T-helper 1 cell treated with Interleukin-12 subunit alpha and Interleukin-12 subunit beta and Interleukin-4 antibody, amounts not matched to agents 30 ng/mL and 1 ng/mL, for 36 hours (primary cell): ENCODE results near the gene WASL. TPM values are rescaled to one million over a fixed set of nuclear protein-coding genes. Genes with fewer than 3 reads are reported as not detected.
"Not testable (repeated sequence)": the region's sequence is repeated elsewhere in the genome, so short reads cannot be mapped to it uniquely, and the experiment has no call there.

Experiments
- intact Hi-C: fragments of 100-400 bp; cut with micrococcal nuclease; formaldehyde crosslinking; loops from one replicate; pipeline ENCODE4 v1.15.1; 2024
- total RNA-seq: library from RNA; stranded (reverse); gene quantifications from 2 replicates; pipeline ENCODE4 v1.2.3, GENCODE V29; 2022

The WASL gene
- total RNA-seq, 1 donor from 2014 or later = 8.5 TPM

DNA sequence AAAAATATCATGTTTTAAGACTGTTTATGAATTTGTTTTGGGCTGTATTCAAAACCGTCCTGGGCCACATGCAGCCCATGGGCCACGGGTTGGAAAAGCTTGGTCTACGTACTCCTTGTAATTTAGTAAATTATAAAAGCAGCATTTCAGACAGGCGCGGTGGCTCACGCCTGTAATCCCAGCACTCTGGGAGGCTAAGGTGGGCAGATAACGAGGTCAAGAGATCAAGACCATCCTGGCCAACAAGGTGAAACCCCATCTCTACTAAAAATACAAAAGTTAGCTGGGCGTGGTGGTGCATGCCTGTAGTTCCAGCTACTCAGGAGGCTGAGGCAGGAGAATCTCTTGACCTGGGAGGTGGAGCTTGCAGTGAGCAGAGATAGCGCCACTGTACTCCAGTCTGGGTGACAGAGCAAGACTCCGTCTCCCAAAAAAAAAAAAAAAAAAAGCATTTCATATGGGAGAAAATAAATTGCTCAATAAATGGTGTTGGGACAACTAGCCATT is 11.6 kb downstream of the WASL start:
- intact Hi-C loops = not testable (repeated sequence)

DNA sequence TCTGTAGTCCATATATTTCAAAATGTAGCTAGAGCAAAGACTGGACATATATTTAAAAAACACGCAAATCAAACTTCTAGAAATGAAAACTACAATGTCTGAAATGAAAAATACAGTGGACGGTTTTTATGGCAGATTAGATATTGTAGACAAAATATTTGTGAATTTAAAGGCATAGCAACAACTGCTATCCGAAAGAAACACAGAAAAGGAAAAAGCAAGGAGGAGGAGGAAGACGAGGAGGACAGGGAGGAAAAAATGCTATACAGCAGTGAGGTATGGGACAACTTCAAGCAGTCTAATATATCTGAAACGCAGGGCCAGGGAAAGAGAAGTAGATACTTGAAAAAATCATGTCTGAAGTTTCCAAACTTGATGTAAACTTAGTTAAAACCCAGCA is 13.3 kb downstream of the WASL start:
- intact Hi-C loops = no loop called here

DNA sequence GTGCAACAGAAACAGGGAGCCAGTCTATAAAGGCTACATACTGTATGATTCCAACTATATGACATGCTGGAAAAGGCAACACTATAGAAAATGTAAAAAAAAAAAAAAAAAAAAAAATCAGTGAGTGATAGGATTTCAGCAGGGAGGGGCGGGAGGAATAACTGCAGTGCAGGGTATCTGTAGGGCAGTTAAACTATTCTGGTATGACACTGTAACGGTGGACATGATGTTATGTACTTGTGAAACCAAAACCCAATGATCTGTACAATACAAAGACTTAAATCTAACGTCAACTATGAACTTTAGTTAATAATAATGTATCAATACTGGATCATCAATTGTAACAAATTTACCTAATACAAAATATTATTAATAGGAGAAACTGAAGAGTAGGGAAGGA is 14.3 kb downstream of the WASL start:
- intact Hi-C loops = no loop called here

DNA sequence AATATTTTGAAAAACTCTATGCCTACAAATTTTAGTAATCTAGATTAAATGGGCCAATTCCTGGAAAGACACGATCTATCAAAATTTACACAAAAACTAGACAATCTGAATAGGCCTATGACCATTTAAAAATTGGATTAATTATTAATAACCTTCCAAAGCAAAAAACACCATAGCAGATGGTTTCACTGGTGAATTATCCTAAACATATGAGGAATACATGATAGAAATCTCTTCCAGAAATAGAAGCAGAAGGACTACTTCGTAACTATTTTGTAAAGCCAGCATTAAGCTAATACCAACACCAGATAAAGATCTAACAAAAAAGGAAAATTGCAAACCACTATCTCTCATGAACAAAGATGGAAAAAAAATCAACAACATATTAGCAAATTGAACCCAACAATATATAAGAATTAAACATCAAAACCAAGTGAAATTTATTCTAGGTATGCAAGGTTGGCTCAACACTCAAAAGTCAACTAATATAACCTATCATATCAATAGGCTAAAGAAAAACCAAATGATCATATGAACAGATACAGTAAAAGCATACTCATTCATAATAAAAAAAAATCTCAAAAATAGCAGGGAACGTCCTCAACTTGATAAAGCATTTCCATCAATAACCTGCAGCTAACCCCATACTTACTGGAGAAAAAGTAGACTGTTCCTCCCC is 16.3 kb downstream of the WASL start:
- intact Hi-C loops = no loop called here

DNA sequence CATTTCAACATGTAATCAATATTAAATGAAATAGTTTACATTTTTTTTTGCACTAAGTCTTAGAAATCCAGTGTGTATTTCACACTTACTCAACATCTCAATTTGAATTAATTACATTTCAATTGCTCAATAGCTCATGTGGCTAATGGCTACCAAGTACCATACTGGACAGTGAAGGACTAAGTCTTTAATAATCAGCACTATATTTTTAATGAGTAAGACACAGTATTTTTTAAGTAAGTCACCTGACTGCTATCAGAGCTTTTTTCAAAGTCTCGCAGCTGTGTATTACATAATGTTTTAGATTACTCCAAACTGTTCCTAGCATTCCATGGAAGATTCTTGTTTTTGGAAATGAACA is 19.6 kb downstream of the WASL start:
- intact Hi-C loops = no loop called here

DNA sequence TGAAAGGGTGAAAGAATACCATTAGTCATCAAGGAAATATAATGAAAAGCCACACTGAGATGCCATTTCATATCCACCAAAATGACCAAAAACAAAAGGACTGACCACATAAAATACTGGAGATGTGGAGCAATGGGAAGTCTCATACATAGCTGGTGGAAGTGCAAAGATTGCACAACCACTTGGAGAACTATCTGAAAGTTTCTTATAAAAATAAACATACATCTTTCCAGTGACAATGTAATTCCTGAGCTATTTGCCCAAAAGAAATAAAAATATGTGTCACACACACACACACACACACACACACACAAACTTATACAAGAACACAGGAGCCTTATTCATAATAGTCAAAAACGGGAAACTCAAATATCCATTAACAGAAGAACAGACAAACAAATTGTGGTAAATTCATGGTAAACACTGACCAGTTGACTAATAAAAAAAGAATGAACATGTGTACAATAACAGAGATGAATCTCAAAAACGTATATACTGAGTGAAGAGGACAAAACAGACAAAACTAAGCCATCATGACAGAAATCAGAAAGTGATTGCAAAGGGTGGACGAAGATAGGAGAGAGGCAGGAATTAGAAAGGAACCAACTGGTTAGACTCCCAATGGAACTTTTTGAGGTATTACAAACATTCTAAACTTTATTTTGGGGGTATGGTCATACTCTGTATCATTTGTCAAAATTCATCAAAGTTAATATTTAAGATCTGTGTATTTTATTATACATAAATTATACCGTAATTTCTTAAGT is 21.5 kb downstream of the WASL start:
- intact Hi-C loops = no loop called here

DNA sequence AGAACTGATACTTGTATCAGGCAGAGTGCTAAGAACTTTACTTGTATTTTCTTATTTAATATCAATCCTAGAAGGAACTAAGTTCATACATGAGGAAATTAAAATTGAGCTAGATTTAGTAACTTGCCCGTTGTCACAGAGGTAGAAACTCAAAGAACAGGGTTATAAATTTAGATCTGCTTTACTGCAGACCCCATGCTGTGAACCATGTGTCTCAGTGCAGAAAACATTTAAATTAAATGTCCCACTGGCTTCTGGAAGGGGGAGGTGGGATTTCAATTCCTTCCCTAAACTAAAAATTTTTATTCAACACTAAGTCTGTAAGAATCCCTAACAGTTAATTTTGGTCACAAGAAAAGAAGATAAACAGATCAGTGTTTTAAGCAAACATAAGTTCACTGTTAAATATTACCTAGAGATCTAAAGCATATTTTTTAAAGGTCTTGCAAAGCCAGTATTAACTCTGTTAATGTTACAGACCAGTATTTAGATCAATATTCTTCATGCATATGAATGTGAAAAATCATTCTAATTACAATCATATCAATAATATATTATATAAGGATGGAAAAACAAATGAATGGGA is 23.1 kb downstream of the WASL start:
- intact Hi-C loops = no loop called here

DNA sequence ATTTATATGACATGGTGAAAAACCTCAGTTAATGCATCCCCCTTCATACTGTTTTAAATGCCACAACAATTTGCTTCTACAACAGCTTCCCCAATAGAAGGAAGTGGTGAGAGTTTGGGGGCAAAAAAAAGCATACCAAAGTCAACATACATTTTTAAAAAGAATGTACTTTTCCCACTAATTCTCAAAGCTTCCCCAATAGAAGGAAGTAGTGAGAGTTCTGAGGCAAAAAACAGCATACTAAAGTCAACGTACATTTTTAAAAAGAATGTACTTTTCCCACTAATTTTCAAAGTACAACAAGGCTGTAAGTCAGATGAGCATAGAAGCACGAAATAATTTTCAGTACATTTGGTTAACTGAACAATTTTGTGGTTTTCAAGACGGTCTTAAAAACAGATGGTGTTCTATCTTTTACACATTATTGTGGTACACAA is 24.0 kb downstream of the WASL start:
- intact Hi-C loops = no loop called here

DNA sequence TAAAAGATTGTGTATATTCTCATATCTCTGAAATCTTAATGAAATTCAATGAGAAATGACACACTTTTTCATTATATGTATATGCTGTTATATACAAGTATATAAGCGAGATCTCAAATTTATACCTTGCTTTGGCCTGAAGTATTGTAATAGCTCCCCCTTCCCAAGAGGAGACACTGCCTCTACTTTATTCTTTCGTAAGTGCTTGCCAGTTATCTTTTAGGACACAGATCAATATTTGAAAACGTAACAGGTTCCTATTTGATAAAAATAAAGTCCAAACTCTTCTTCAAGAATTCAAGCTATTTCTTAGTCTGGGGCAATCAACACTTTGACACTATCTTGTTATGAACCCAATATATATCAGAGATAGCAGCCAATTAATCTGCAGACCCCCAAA is 24.9 kb downstream of the WASL start:
- intact Hi-C loops = no loop called here

DNA sequence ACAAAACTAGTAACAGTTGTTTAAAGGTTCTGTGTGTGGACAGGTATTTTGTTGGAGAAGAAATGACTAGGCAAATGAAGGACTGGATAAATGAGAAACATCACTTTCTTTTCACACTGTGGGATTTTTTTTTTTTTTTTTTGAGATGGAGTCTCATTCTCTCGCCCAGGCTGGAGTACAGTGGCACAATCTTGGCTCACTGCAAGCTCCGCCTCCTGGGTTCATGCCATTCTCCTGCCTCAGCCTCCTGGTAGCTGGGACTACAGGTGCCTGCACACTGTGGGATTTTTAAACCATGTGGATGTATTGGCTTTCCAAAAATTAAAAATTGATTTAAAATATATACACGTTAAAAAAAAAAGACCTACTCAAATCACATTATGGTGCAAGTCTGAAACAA is 28.3 kb downstream of the WASL start:
- intact Hi-C loops = not testable (repeated sequence)

DNA sequence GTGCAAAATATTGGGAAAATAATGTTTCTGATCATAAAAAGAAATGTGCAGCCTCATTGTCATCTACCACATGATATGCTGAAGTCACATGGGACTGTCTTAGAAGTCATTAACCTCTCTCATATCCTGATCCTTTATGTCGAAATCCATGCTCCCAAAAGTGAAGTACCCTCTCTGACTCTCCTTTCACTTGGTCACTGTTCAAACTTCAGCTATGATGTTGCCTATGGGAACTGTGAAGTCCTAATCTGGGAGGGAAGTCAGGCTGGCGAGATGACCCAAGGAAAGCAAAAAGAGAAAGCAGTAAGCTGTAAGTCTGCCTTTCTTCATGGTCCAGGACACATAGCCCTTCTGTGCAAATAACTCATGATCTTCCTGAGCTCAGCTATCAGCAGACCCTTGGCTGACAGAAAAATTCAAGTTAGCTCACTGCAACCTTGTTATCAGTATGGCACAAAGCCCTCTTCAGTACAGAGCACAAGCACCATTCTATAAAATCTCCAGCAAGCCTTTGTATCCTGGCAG is 29.5 kb downstream of the WASL start:
- intact Hi-C loops = loop anchor here (1.0 to 2.0 kb wide), 2 partner anchors 8 to 26 kb away; no protein-coding TSS in a partner anchor

DNA sequence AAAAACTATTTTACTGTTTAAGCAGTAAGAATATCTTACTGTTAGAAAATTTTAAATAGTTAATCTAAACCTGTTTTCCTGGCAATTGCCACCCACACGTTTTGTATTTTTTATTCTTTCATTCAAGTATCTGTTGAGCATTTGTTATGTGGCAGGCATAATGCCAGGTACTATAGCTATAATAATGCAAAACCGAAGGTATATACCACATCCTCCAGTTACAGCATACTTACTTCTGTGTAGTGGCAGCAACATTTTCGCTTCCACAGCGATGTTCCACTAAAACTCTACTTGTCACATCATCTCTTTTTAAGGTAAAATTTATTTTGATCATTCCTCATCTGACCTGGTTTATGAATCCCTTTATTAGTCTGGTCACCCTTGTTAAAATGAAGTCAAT is 30.0 kb downstream of the WASL start:
- intact Hi-C loops = loop anchor here (1.0 to 2.0 kb wide), 2 partner anchors 7 to 26 kb away; no protein-coding TSS in a partner anchor

DNA sequence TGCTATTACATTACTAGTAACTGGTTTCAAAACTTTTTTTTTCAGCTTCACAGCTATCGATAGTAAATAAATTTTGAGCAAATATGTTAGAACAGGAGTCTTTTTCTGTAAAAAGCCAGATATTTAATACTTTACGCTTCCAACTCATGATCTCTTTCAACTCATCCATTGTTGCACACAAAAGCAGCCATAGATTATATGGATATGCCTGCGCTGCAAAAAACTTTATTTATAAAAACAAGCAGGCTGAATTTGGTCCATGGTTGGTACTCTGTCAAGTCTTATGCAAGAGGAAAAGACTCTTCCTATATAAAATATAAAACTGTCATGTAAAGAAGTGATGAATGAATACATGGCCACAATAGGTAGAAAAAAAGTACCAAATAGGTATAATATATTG is 31.1 kb downstream of the WASL start:
- intact Hi-C loops = loop anchor here (2.0 kb wide), 1 partner anchor 27 kb away; no protein-coding TSS in a partner anchor

DNA sequence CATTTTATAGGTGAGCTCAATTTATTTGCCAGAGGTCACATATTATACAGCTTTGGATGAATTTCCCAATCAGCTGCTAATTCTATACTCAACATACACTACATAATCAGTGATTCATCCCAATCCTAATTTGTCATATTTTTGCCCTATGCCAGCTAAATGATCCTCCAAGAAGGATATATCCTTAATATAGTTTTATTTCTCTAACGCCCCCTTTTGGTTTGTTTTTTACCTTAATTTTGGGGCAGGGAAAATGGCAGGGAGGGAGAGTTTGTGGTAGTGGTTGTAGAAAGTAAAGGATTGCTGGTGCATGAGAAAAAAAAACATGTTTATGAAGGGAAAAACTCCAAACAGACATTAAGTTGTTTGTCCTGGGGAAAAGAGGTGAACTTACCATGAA is 31.9 kb downstream of the WASL start:
- intact Hi-C loops = no loop called here

DNA sequence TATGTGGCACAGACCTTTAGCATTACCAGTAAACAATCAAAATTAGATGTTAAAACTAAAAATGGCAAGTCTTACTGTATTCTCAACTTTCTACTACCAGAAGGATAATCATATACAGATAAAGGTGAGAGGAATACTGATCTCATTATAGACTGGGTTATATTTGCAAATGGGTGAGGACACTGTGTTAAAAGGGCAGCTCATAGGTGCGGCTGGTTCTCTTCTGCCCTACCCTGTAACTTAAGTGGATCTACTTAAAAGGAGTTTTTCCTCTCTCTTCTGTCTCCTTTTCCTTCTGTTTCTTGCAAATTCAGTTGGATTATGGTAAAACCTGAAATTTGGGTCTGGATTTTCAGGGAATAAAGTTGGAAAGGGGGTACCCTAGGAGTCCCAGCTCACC is 33.0 kb downstream of the WASL start:
- intact Hi-C loops = no loop called here

DNA sequence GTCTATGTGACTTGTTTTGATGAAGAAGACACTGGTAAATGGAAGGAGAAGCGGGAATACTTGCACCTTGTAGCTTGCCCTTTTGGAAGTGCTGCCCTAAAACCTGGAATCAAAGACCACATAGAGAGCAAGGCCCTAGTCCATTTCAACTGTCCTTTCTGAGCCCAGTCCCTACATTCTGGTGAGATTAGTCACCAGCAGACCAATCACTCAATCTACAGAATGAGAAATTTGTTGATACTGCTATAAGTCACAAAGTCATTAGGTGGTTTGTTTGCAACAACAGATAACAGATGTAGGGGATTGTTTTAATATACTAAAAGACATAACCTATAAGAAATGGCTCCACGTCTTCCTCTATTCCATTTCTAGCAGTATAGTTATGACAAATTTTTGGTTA is 33.6 kb downstream of the WASL start:
- intact Hi-C loops = no loop called here

DNA sequence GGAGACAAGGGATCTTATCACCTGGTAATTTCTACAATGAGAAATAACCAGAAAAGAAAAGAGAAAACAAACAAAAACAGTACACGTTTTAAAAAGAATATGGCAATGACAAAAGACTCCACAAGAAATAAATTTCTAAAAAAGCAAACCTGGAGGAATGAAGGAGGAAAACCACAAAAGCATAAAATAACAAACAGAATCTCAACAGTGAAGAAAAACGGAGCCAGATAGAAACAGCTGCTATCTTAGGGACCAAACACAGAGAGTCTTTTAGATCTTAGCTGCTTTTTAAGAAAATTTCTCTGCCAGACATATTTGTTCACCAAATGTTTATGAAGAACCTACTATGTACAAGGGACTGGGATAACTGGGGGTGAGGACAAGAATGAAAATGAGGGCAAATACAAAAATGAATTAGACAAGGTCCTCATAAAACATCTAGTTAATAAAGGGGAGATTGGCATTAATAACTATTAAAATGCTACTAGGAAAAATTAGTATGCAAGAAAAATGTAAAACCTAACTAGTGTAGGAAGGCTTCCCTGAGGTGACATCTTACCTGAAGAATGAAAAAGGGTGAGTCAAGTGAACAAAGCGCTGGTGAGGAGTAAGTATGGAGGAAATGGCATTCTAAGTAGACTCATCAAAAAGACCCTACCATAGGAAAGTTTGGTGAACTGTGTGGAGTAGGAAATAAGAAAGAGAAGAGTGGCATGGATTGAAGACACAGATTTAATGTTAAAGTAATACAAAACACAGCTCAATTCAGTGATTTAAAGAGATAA is 34.3 kb downstream of the WASL start:
- intact Hi-C loops = no loop called here

DNA sequence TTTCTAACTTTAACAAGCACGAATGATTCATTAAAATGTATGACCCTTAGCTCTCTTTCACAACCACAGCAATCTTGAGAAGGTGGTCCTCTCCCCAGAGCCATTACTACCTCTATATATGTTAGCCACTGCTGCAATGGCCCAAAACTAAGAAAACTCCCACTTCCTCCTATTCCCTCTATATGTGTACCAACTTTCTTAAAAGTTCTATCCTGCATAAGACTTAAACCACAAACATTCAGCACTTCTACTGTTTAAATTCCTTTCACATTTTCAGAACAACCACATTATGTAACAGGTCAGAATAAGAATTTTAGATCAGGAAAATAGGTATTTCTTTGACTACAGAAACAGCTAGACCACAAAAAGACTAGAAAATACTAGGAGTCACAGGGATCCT is 36.2 kb downstream of the WASL start:
- intact Hi-C loops = loop anchor here (1.0 kb wide), 1 partner anchor 35 kb away; no protein-coding TSS in a partner anchor

DNA sequence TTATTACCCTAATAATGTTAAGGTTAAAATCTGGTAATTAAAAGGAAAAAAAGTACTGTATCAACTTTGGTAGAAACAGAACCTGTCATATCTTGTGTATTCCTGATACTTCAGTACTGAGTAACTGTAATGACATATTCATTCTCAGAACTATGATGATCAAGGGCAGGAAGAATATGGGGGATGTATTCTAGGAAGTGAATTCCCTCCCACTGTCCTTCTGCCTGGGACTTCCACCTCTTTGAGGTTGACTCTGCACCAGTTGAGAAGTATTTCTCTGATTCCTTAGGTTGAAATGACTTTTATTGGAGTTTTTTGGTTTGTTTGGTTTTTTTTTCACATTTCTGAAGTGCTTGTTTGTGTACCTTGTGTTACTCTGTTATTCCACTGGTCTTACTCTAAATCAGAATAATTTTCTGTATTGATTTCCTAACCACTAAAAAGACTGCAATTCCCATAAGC is 36.9 kb downstream of the WASL start:
- intact Hi-C loops = loop anchor here (1.0 kb wide), 2 partner anchors 7 to 35 kb away; no protein-coding TSS in a partner anchor

DNA sequence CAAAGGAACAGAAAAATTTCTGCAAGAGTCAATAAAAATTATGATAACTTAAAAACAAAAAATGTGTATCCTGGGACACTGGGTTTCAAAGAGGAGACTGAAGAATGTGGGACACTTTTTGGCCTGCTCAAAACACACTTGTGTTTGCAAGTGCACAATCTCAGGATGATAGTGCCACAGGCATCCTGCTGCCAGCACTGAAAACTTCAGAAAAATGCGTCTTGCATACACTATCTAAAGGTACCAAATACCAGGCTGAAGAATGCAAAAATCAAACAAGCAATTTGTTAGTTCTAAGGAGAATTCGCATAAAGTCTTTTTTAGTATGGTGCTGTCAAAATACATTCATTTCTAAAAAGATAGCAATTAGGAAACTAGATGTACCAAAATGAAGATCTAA is 38.1 kb downstream of the WASL start:
- intact Hi-C loops = loop anchor here (1.0 kb wide), 1 partner anchor 9 kb away; no protein-coding TSS in a partner anchor

DNA sequence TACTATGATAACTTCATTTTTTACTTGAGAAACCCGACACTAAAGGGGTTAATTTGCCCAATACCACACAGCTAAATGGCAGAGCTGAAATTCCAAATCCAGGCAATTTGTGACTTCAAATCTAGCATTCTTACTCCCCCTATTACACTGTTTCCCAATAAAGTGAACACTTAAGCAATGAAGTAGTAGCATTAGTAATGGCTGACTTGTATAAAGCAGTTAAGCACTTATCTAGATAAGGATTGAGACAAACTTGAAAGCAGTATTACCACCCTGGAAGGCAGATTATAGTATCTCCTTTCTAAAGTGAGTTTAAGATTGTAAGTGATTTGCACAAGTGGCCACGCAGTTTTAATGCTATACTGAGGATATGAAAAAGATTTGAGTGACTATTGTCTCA is 39.3 kb downstream of the WASL start:
- intact Hi-C loops = no loop called here
